GM12865 (cell line): ENCODE measurements around the gene ADCY1.
"Not testable (repeated sequence)": the region's sequence is repeated elsewhere in the genome, so short reads cannot be mapped to it uniquely, and the experiment has no call there.

Source experiments
- DNase-seq: peaks from one replicate; pipeline ENCODE4 v3.0.0; 2010; ENCODE audit warnings: low read depth
- H3K4me3 ChIP-seq: 2 replicates; pipeline ENCODE4 v1.5.1; 2011; ENCODE audit warnings: mild to moderate bottlenecking, low read depth, low read length, control low read depth
- CTCF ChIP-seq: IDR thresholded peaks from 2 replicates; pipeline ENCODE4 v1.5.1; 2011; ENCODE audit warnings: low read length, control low read depth, low read depth, inconsistent platforms; ENCODE audit not compliant: insufficient read depth; ENCODE audit errors: missing control alignments

ADCY1 gene

GRCh38 chr7:45718464-45719330 lies 144.5 kb downstream of the ADCY1 start:
- no peak for TF ChIP-seq CTCF
- no peak for DNase-seq
- no peak overlapping the region for H3K4me3 ChIP-seq

GRCh38 chr7:45720989-45721388 lies 146.8 kb downstream of the ADCY1 start:
- no peak for DNase-seq
- no peak overlapping the region for H3K4me3 ChIP-seq
- TF ChIP-seq CTCF, result no peak

- no peak overlapping the region for H3K4me3 ChIP-seq
- TF ChIP-seq CTCF, result no peak
- no peak for DNase-seq
Measured at GRCh38 chr7:45721686-45722598, 147.8 kb downstream of the ADCY1 start.

GRCh38 chr7:45725231-45725630 lies 151.1 kb downstream of the ADCY1 start:
- not testable (repeated sequence) for DNase-seq, H3K4me3 ChIP-seq

GRCh38 chr7:45726883-45727282 lies 152.7 kb downstream of the ADCY1 start:
- H3K4me3 ChIP-seq, result no peak overlapping the region
- no peak for DNase-seq
- TF ChIP-seq CTCF, result no peak

- DNase-seq, H3K4me3 ChIP-seq: not testable (repeated sequence)
Measured at GRCh38 chr7:45731692-45732443, 157.7 kb downstream of the ADCY1 start.

GRCh38 chr7:45738920-45739319 lies 164.8 kb downstream of the ADCY1 start:
- H3K4me3 ChIP-seq, DNase-seq: not testable (repeated sequence)

- DNase-seq, result not testable (repeated sequence)
Measured at GRCh38 chr7:45740573-45740972, 166.4 kb downstream of the ADCY1 start.

GRCh38 chr7:45748976-45749375 lies 174.8 kb downstream of the ADCY1 start:
- DNase-seq, H3K4me3 ChIP-seq: not testable (repeated sequence)

More at GRCh38 chr7:45740573-45740972, 166.4 kb downstream of the ADCY1 start:
- not testable (repeated sequence) for H3K4me3 ChIP-seq

- not testable (repeated sequence) for H3K4me3 ChIP-seq, DNase-seq
Measured at GRCh38 chr7:45751352-45751751, 177.2 kb downstream of the ADCY1 start.

GRCh38 chr7:45756333-45756732 lies 182.2 kb downstream of the ADCY1 start:
- DNase-seq, H3K4me3 ChIP-seq: not testable (repeated sequence)

GRCh38 chr7:45756757-45757156 lies 182.6 kb downstream of the ADCY1 start:
- H3K4me3 ChIP-seq, DNase-seq: not testable (repeated sequence)

GRCh38 chr7:45759464-45759863 lies 185.3 kb downstream of the ADCY1 start:
- H3K4me3 ChIP-seq, DNase-seq: not testable (repeated sequence)
